ENCODE results near the gene NRXN2. TPM values are rescaled to one million over a fixed set of nuclear protein-coding genes. Genes with fewer than 3 reads are reported as not detected.

The NRXN2 gene
- total and polyA plus RNA-seq, 2 of the 13 experiments (the other 11 are each of a cell fraction or from before 2014, with no cell fraction given): not detected

DNA sequence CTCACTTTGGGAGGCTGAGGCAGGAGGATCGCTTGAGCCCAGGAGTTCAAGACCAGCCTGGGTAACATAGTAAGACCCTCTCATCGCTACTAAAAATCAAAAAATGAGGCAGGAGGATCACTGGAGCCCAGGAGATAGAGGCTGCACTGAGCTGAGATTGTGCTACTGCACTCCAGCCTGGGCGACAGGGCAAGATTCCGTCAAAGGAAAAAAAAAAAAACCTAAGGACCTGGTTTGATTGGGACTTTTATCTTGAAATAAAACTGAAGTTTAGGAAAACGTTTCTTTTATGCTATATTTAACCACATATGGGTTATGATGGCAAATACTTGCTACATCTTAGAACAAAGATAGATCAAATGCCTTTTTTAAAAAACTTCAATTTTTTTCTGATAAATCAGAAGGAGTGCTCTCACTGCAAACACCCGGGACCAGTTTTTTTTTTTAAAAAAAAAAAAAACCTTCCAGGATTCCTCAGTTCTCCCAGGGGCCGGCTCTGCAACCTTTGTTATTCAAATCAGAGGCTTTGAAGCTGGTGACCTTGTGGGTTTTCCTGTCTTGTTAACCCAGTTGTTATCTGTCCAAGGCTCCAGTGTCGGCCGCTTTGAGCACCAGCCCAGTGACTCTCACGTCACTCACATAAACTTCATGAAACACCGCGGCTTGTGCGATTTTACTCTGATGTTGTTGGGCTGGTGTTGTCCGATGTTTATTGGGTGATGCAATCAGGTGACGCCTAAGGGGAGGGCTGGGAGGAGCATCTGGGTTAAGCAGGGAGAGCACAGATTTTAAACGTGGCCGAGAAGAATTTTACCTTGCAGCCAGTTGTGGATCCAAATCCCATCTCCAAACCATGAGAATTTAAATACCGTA is 156.7 kb downstream of the NRXN2 start (continued):
- TF ChIP-seq, protein P1, sequence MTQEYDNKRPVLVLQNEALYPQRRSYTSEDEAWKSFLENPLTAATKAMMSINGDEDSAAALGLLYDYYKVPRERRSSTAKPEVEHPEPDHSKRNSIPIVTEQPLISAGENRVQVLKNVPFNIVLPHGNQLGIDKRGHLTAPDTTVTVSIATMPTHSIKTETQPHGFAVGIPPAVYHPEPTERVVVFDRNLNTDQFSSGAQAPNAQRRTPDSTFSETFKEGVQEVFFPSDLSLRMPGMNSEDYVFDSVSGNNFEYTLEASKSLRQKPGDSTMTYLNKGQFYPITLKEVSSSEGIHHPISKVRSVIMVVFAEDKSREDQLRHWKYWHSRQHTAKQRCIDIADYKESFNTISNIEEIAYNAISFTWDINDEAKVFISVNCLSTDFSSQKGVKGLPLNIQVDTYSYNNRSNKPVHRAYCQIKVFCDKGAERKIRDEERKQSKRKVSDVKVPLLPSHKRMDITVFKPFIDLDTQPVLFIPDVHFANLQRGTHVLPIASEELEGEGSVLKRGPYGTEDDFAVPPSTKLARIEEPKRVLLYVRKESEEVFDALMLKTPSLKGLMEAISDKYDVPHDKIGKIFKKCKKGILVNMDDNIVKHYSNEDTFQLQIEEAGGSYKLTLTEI (CRISPR knock-in tag; conservative IDR thresholded peaks at IDR 0.05): no peak
- TF ChIP-seq, protein P2, sequence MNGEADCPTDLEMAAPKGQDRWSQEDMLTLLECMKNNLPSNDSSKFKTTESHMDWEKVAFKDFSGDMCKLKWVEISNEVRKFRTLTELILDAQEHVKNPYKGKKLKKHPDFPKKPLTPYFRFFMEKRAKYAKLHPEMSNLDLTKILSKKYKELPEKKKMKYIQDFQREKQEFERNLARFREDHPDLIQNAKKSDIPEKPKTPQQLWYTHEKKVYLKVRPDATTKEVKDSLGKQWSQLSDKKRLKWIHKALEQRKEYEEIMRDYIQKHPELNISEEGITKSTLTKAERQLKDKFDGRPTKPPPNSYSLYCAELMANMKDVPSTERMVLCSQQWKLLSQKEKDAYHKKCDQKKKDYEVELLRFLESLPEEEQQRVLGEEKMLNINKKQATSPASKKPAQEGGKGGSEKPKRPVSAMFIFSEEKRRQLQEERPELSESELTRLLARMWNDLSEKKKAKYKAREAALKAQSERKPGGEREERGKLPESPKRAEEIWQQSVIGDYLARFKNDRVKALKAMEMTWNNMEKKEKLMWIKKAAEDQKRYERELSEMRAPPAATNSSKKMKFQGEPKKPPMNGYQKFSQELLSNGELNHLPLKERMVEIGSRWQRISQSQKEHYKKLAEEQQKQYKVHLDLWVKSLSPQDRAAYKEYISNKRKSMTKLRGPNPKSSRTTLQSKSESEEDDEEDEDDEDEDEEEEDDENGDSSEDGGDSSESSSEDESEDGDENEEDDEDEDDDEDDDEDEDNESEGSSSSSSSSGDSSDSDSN (CRISPR knock-in tag; IDR thresholded peaks at IDR 0.05): no peak
- TF ChIP-seq ZNF124 (CRISPR knock-in tag; IDR thresholded peaks at IDR 0.05) (no peak), SIN3A (IDR thresholded peaks at IDR 0.05; ENCODE audit: borderline replicate concordance, low read depth, low read length) (no peak), CBX5 (CRISPR knock-in tag; IDR thresholded peaks at IDR 0.05; ENCODE audit: borderline replicate concordance) (0 out of 2 replicates have a peak, but pooled peaks have one; percentile 34), SP4 (CRISPR knock-in tag; IDR thresholded peaks at IDR 0.05) (no peak), TBP (CRISPR knock-in tag; IDR thresholded peaks at IDR 0.05) (no peak), STAT5B (CRISPR knock-in tag; IDR thresholded peaks at IDR 0.05) (no peak), FOXK2 (IDR thresholded peaks at IDR 0.05) (peak; percentile 49; the same call in 1 of the 2 replicates), MLLT10 (CRISPR knock-in tag; IDR thresholded peaks at IDR 0.05) (no peak), PHF5A (CRISPR knock-in tag; IDR thresholded peaks at IDR 0.05; ENCODE audit: low read depth, unreplicated experiment) (peak; percentile 50), ZNF761 (CRISPR knock-in tag; conservative IDR thresholded peaks at IDR 0.05) (no peak), DNMT3B (CRISPR knock-in tag; conservative IDR thresholded peaks at IDR 0.05) (0 out of 2 replicates have a peak, but pooled peaks have one; percentile 55), ZNF891 (CRISPR knock-in tag; IDR thresholded peaks at IDR 0.05) (no peak), ZNF557 (CRISPR knock-in tag; IDR thresholded peaks at IDR 0.05) (no peak), ZKSCAN8 (CRISPR knock-in tag; IDR thresholded peaks at IDR 0.05; ENCODE audit: borderline replicate concordance) (peak; percentile 41; the same call in 1 of the 2 replicates), CC2D1A (CRISPR knock-in tag; IDR thresholded peaks at IDR 0.05) (no peak), ZNF101 (CRISPR knock-in tag; IDR thresholded peaks at IDR 0.05; ENCODE audit: borderline replicate concordance, low read depth) (no peak), ZBTB7A (CRISPR knock-in tag; IDR thresholded peaks at IDR 0.05) (no peak)
- TF ChIP-seq, protein P3, sequence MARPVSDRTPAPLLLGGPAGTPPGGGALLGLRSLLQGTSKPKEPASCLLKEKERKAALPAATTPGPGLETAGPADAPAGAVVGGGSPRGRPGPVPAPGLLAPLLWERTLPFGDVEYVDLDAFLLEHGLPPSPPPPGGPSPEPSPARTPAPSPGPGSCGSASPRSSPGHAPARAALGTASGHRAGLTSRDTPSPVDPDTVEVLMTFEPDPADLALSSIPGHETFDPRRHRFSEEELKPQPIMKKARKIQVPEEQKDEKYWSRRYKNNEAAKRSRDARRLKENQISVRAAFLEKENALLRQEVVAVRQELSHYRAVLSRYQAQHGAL (CRISPR knock-in tag; IDR thresholded peaks at IDR 0.05; ENCODE audit: not compliant biosample characterization): no peak
- TF ChIP-seq, protein P4, sequence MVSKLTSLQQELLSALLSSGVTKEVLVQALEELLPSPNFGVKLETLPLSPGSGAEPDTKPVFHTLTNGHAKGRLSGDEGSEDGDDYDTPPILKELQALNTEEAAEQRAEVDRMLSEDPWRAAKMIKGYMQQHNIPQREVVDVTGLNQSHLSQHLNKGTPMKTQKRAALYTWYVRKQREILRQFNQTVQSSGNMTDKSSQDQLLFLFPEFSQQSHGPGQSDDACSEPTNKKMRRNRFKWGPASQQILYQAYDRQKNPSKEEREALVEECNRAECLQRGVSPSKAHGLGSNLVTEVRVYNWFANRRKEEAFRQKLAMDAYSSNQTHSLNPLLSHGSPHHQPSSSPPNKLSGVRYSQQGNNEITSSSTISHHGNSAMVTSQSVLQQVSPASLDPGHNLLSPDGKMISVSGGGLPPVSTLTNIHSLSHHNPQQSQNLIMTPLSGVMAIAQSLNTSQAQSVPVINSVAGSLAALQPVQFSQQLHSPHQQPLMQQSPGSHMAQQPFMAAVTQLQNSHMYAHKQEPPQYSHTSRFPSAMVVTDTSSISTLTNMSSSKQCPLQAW (CRISPR knock-in tag; IDR thresholded peaks at IDR 0.05): peak; percentile 39
- TF ChIP-seq, protein P5, sequence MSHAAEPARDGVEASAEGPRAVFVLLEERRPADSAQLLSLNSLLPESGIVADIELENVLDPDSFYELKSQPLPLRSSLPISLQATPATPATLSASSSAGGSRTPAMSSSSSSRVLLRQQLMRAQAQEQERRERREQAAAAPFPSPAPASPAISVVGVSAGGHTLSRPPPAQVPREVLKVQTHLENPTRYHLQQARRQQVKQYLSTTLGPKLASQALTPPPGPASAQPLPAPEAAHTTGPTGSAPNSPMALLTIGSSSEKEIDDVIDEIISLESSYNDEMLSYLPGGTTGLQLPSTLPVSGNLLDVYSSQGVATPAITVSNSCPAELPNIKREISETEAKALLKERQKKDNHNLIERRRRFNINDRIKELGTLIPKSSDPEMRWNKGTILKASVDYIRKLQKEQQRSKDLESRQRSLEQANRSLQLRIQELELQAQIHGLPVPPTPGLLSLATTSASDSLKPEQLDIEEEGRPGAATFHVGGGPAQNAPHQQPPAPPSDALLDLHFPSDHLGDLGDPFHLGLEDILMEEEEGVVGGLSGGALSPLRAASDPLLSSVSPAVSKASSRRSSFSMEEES (CRISPR knock-in tag; IDR thresholded peaks at IDR 0.05): peak; percentile 78
